ENCODE results near the gene UST.

GRCh38 chr6:148839044-148839443 is 92.2 kb downstream of the UST start:
- no peak for TF ChIP-seq EP300 (IDR thresholded peaks at IDR 0.05; ENCODE audit: borderline replicate concordance in 1 of 2, low read depth in 2 of 2, low read length in 2 of 2)
- TF ChIP-seq POLR2AphosphoS5 (IDR thresholded peaks at IDR 0.05; ENCODE audit: low read depth, low read length) = no peak
- no peak for TF ChIP-seq MAX (IDR thresholded peaks at IDR 0.05)
- TF ChIP-seq SP1 (IDR thresholded peaks at IDR 0.05; ENCODE audit: low read depth, low read length) = no peak

Data from H1 (cell line).